Measurements from ENCODE around the gene CAGE1. TPM values are rescaled to one million over a fixed set of nuclear protein-coding genes. Genes with fewer than 3 reads are reported as not detected.

CAGE1 gene
- total and polyA plus RNA-seq, 8 donors, result 0.09 TPM; not detected in 7

DNA sequence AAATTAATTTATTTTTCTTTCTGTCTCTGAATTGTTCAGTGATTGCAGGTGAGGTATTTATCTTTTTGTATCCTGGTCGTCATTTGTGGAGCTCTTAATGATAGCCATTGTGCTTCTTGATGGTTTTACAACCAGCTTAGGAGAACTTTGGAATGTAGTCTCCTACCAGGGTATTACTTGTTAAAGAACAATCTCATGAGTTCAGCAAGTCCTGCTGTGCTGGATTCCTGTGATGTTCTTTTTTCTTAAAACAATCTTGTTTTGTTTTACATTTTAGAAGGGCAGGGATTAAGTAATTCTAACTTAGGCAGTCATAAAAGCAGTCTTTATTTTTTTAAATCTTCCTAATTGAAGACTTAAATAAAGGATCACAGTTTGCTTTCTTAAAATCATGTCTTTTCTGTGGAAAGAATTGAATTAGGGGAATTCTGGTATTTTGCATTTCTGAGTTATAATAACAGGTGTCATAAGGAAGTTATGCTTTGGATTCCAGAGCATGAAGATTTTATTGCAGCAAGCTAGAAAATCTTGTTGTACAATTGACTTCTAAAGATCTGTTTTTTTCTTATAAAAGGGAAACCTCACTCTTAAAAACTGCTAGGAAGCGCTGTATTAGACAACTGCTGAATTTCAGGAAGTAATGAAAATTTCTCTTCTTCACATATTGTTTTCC is 23.7 kb upstream of the CAGE1 start:
- ATAC-seq, result no peak

DNA sequence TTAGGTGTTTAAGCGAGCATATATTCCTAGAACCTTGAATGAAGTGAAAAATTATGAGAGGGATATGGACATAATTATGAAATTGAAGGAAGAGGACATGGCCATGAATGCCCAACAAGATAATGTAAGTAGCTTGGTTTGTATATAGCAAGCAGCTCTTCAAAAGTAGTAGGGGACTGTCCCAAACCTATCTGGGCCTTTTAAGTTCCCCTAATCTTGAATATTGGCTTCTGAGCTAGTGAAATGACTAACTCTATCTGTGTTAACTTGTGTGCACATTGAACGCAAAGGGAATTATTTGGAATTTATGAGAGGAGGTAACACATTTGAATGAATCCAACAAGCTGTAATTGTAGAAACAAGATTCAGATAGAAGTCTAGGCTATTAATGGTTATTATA is 21.8 kb upstream of the CAGE1 start:
- H3K36me3 ChIP-seq, result peaks cover 0 to 46% (median 18%) of the 10 kb centered on the region in 3 donors
- H3K4me3 ChIP-seq, result no peak overlapping the region
- no peak overlapping the region for H3K27ac ChIP-seq
- WGBS, 2 donors, result 95 to 96% methylated on average over 2 of the region's 2 CpGs
- FAIRE-seq (no peak), DNase-seq (no peak), ATAC-seq (no peak)
- no peaks in the 10 kb centered on the region for H3K9me3 ChIP-seq
- H3K27me3 ChIP-seq, result no peaks in the 10 kb centered on the region
- TF ChIP-seq, protein P1, sequence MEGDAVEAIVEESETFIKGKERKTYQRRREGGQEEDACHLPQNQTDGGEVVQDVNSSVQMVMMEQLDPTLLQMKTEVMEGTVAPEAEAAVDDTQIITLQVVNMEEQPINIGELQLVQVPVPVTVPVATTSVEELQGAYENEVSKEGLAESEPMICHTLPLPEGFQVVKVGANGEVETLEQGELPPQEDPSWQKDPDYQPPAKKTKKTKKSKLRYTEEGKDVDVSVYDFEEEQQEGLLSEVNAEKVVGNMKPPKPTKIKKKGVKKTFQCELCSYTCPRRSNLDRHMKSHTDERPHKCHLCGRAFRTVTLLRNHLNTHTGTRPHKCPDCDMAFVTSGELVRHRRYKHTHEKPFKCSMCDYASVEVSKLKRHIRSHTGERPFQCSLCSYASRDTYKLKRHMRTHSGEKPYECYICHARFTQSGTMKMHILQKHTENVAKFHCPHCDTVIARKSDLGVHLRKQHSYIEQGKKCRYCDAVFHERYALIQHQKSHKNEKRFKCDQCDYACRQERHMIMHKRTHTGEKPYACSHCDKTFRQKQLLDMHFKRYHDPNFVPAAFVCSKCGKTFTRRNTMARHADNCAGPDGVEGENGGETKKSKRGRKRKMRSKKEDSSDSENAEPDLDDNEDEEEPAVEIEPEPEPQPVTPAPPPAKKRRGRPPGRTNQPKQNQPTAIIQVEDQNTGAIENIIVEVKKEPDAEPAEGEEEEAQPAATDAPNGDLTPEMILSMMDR (IDR thresholded peaks at IDR 0.05), result no peak
- intact Hi-C loops (cut with DNase I), result no loop called here
- H3K4me1 ChIP-seq, result no peaks in the 10 kb centered on the region

More for the DNA sequence above, 23.7 kb upstream of the CAGE1 start:
- TF ChIP-seq, protein P1 (IDR thresholded peaks at IDR 0.05), result no peak
- Histone ChIP-seq H3K9me3 (no peaks in the 10 kb centered on the region), H3K36me3 (peaks cover 0 to 48% (median 8%) of the 10 kb centered on the region in 3 donors), H3K4me3 (no peak overlapping the region), H3K27me3 (no peaks in the 10 kb centered on the region), H3K27ac (peak overlapping the region in 2 of 4 donors; percentile 0 to 24), H3K4me1 (no peaks in the 10 kb centered on the region)
- intact Hi-C loops (cut with DNase I), result no loop called here
- no peak for DNase-seq
- 66 to 68% methylated on average over 2 of the region's 2 CpGs for WGBS, 2 donors
- no peak for FAIRE-seq

DNA sequence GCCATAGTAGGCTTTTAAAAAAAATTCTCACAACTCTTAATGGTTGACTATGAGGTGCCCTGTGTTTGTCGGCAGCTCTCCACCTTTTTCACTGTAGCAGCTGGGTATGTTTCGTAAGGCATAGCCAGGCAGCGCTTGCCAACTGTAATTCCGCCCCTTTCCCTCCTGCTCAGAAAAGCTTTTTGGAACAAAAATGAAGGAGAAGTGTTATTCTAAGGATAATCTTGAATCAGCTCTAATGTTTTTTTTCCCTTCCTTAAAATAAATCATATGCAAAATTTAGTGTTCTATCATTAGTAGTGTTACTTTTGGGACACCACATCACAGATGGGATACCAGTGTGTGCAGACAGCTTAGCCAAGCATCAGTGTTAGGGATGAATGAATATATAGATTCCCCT is 21.3 kb upstream of the CAGE1 start:
- intact Hi-C loops (cut with DNase I), result no loop called here
- Histone ChIP-seq H3K27me3 (no peaks in the 10 kb centered on the region), H3K9me3 (no peaks in the 10 kb centered on the region), H3K36me3 (peaks cover 0 to 48% (median 17%) of the 10 kb centered on the region in 3 donors), H3K4me1 (no peaks in the 10 kb centered on the region), H3K4me3 (no peak overlapping the region), H3K27ac (no peak overlapping the region)
- WGBS, 2 donors, result 96 to 99% methylated on average over 4 of the region's 4 CpGs
- FAIRE-seq, result no peak
- TF ChIP-seq, protein P1 (IDR thresholded peaks at IDR 0.05), result no peak
- no peak for ATAC-seq
- no peak for DNase-seq

DNA sequence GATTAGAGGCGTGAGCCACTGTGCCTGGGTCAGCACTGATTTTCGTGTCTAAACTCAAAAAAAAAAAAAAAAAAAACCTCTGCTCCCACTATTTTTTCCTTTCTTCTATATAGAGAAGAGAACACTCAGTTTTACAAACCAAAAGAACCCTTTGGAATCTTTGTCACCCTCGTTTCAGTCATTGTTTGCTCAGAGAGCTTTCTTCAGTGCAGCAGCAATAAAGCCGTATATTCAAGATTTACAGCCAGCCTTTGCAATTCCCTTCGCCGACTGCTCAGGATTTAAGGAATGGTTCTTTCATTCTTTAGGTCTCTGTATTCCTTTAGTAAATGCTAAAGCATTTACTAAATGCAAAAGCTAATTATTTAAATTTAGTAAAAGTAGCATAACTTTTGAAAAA is 20.2 kb upstream of the CAGE1 start:
- no peak for FAIRE-seq
- no peaks in the 10 kb centered on the region for H3K4me1 ChIP-seq
- no peaks in the 10 kb centered on the region for H3K27me3 ChIP-seq
- H3K36me3 ChIP-seq, result peaks cover 0 to 46% (median 11%) of the 10 kb centered on the region in 3 donors
- ATAC-seq, result no peak
- no peak overlapping the region for H3K4me3 ChIP-seq
- 85 to 91% methylated on average over 6 of the region's 6 CpGs for WGBS, 2 donors
- DNase-seq, result no peak
- H3K9me3 ChIP-seq, result no peaks in the 10 kb centered on the region
- intact Hi-C loops (cut with DNase I), result loop anchor here in 1 of 3 donors (10.0 kb wide), 2 partner anchors 125 to 175 kb away; no protein-coding TSS in a partner anchor
- TF ChIP-seq, protein P1 (IDR thresholded peaks at IDR 0.05), result no peak
- no peak overlapping the region for H3K27ac ChIP-seq

DNA sequence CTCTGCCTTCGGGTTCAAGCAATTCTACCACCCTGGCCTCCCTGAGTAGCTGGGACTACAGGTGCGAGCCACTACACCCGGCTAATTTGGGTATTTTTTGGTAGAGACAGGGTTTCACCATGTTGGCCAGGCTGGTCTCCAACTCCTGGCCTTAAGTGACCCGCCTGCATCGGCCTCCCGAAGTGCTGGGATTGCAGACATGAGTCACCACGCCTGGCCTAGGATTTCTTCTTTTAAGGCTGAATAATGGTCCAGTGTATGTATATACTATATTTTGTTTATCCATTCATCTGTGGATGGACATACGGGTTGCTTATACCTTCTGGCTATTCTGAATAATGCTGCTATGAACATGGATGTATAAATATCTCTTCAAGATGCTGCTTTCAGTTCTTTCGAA is 17.2 kb upstream of the CAGE1 start:
- FAIRE-seq (no peak), DNase-seq (no peak), ATAC-seq (no peak)
- no peak overlapping the region for H3K27ac ChIP-seq
- no peaks in the 10 kb centered on the region for H3K9me3 ChIP-seq
- H3K4me1 ChIP-seq, result no peaks in the 10 kb centered on the region
- intact Hi-C loops (cut with DNase I), result loop anchor here in 1 of 3 donors (10.0 kb wide), 2 partner anchors 122 to 178 kb away; no protein-coding TSS in a partner anchor
- peaks cover 0 to 59% (median 11%) of the 10 kb centered on the region in 3 donors for H3K36me3 ChIP-seq
- TF ChIP-seq, protein P1 (IDR thresholded peaks at IDR 0.05), result no peak
- H3K4me3 ChIP-seq, result no peak overlapping the region
- no peaks in the 10 kb centered on the region for H3K27me3 ChIP-seq
- 89 to 90% methylated on average over 9 of the region's 9 CpGs for WGBS, 2 donors

Measured in pancreas (tissue), 10 donors.